ENCODE results near the gene RERE.

GRCh38 chr1:8568837-8569236 lies 248.6 kb downstream of the RERE start:
- TF ChIP-seq CTCF (conservative IDR thresholded peaks at IDR 0.05) (no peak), EZH2 (IDR thresholded peaks at IDR 0.05; ENCODE audit: low read depth) (no peak)

Measured in PC-9 (cell line).